IPS DF 4.7 (cell line): ENCODE data around the gene ALDH1B1.
"Not testable (repeated sequence)": the region's sequence is repeated elsewhere in the genome, so short reads cannot be mapped to it uniquely, and the experiment has no call there.

Experiments used
- DNase-seq: peaks from one replicate; pipeline ENCODE4 v3.0.0-alpha.2; 2013; ENCODE audit warnings: low spot score; ENCODE audit errors: extremely low read depth

ALDH1B1 gene

GRCh38 chr9:38385896-38386295 is 6.6 kb upstream of the ALDH1B1 start:
- no peak for DNase-seq

- no peak for DNase-seq
These were observed 6.1 kb upstream of the ALDH1B1 start for GRCh38 chr9:38386319-38386895.

DNA sequence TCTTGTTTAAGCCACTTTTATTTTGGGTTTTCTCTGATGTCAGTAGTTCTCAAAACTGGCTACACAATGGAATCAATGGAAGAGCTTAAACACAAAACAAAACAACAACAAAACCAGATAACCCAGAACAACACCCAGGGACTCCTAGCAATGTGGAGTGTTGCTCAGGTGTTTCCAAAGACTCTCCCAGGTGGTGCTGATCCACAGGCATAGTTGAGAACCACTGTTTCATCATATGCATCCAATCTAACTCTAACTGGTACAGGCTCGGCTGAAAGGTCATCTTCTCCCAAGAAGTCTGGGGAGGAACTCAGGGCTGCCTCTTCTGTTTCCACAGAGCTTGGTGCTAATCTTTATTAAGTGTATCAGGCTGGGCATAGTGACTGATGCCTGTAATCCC is 5.4 kb upstream of the ALDH1B1 start:
- no peak for DNase-seq

DNA sequence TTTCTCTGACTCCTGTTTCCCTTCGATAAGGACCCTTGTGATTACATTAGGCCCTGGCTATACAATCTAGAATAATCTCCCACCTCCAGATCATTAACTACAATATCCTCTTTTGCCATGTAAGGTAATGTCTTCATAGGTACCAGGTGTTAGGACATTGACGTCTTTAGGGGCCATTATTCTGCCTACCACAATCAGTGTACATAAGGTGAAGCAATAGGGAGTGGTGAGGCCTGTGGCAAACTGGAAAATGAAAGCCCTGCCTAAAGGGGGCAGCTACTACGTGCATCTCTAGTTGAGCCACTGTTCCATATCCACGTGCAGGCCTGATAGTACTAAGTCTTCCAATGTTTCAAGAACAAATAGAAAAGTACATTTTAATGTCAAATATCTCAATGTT is 4.8 kb upstream of the ALDH1B1 start:
- DNase-seq = no peak

DNA sequence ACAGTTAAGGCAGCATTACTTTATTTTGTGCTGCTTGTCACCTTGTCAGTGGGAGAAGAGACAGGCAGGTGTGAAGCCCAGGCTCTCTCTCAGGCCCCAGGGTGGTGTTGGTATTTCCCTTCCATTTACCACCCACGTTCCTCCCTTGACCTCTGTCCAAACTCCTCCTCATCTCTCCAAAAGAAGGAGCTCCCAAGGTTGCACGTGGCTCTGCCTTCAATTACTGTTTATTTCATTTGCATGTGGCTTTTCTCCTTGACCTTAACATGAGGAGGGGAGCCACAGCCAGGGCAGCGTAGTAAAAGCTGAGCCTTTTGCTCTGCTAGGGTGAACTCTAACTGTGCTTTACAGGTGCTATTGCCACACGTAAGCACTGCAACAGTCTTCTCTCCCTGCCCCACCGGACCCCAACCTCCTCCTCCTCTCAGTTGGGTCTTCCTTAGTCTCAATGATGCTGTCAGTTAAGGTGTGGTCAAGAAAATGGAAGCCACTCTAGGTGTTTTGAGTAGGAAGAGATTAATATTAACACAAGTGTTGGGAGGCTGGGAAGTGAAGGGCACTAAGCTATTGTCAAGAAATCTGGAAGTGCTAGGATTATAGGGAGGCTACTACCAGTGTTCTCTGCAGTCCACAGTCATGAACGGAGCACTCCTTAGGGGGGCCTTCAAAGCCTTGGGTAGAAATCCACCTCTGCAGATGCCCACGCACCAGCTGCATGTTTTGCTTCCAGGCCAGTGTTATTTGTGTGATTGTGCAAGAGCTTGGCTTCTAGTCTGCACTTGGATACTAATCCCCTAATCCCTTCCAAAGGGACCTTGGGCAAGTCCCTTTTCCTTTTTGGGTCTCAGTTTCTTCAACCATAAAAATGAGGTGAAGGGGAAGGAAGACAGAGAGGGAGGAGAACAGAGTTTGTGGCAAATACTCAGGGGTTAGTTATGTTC is 3.9 kb upstream of the ALDH1B1 start:
- DNase-seq = no peak

DNA sequence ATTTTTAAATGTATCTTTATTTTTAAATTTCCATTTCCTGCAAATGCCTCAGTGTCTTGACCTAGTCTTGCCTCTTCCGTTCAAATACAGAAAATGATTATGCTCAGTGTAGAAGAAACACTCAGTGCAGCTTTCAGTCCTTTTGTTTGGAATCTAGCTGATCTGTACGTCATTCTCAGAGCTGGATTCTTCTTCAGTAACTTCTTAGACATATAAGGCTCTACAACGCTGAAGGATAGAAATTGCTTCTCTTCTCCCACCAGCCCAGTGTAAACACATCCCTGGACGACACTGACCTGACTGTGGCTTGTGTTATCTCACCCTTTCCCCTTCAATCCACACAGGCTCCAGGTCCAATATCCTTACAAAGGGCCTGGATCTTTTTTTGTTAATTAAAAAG is 3.2 kb upstream of the ALDH1B1 start:
- DNase-seq = no peak

- DNase-seq = no peak
These were observed 2.1 kb upstream of the ALDH1B1 start for GRCh38 chr9:38390442-38390841.

- no peak for DNase-seq
These were observed 1.7 kb upstream of the ALDH1B1 start for GRCh38 chr9:38390851-38391250.

- no peak for DNase-seq
These were observed 1.0 kb upstream of the ALDH1B1 start for GRCh38 chr9:38391278-38392118.

GRCh38 chr9:38393128-38393796 is 760 bp downstream of the ALDH1B1 start:
- no peak for DNase-seq

GRCh38 chr9:38394416-38394815 is 1.9 kb downstream of the ALDH1B1 start:
- DNase-seq = no peak

GRCh38 chr9:38395653-38396370 is 3.3 kb downstream of the ALDH1B1 start:
- DNase-seq = no peak

DNA sequence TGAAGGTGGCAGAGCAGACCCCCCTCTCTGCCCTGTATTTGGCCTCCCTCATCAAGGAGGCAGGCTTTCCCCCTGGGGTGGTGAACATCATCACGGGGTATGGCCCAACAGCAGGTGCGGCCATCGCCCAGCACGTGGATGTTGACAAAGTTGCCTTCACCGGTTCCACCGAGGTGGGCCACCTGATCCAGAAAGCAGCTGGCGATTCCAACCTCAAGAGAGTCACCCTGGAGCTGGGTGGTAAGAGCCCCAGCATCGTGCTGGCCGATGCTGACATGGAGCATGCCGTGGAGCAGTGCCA is 3.8 kb downstream of the ALDH1B1 start:
- no peak for DNase-seq

GRCh38 chr9:38399191-38399590 is 6.7 kb downstream of the ALDH1B1 start:
- DNase-seq = not testable (repeated sequence)

DNA sequence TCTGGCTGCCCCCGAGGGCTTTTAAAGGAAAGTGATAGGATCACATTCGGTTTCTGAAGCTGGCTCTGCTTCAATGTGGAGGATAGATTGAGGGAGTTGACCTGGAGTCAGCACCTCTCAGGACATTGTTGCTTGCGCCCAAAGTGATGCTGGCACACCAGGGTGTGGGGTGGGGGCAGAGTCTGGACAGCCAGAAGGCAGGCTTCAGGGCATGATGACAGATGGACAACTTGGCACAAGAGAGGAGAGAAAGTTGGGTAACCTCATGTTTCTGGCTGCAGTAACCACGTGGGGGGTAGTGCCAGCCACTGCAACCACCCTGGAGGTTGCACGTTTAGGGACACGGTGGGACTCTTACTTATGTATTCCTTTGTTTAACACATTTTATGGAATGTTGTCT is 9.5 kb downstream of the ALDH1B1 start:
- no peak for DNase-seq

GRCh38 chr9:38404314-38404713 is 11.8 kb downstream of the ALDH1B1 start:
- DNase-seq = no peak

GRCh38 chr9:38405785-38406184 is 13.3 kb downstream of the ALDH1B1 start:
- no peak for DNase-seq

GRCh38 chr9:38406476-38407186 is 14.1 kb downstream of the ALDH1B1 start:
- no peak for DNase-seq

DNA sequence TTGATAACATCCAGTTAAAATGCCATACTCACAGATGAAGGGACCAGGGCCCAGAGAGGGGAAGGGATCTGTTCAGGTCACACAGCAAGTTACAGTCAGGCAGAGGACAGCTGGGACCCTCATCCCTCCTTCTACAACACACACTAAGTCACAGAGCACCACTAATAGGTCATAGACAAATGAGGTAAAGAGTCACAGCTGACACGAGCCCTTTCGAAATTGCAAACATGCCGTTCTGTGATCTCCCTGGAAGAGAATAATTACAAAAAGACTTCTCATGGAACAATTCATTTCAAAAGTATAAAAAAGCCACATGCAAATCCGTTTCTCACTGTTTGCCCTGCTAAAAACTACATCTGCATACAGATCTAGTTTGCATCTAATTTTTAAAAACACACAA is 16.2 kb downstream of the ALDH1B1 start:
- no peak for DNase-seq

- DNase-seq = no peak
These were observed 20.2 kb downstream of the ALDH1B1 start for GRCh38 chr9:38412751-38413150.
